HG03064 (cell line): ENCODE results near the gene RELL1.

Source experiments
- ATAC-seq: cut with Tn5 transposase; IDR thresholded peaks from one replicate; pipeline ENCODE4 v1.9.1; 2021; ENCODE audit warnings: low read depth; ENCODE audit not compliant: unreplicated experiment

The RELL1 gene

DNA sequence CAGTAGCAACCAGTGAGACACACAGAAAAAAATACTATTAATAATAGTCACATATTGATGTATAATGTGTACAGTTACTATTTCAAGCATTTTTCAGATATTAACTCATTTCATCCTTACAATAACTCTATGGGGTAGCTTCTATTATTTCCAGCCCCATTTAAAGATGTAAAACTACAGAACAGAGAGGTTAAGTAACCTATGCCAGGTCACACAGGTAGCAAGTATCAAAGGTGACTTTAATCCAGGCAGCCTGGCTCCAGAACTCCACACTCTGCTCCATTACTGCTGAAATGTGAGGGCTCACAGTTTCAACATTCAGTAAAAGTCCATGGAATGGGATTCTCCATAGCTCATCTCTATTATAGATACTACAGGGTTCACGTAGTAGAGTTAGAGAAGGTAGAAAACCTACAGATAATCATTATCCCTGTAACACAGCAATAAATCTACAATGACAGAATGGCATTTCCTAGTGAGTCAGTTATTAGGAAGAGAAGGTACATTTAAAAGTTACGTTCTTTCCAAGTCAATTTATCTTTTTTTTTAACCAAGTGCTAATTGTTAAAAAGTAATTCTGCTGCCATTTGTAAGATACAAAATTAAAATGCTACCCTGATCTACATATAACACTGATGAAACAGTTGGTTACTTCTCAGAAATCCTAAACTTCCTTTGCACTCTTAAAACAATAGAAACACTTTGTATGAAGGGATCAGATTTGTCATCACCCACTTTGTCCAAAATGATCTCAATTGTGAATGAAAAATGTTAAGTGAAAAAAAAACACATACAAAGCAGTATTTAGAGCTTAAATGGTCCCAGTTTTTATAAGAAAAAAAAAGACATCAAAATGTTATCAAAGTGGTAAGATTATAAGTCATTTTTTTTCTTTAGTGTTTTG, 18.7 kb downstream of the RELL1 start:
- ATAC-seq: no peak

DNA sequence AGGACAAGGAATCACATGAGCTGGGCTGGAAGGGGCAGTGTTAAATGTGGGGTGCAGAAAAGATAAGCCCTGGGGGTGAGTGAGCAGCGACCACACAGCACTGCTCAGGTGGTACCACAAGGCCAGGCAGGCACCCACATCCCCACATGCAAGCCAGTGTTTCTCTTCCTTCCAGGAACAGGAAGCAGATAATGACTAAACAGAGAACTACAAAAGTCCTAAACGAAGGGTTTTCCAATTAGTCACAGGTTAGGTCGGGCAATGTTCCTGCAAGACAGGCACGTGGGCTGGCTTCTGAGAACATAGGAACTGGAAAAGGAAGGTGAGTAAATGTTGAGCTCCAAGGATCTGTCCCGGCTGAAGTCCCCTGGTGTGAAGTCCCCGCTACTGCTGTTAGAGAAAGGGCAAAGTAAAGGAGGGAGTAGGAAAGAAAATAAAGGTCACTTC, 19.5 kb downstream of the RELL1 start:
- no peak for ATAC-seq

DNA sequence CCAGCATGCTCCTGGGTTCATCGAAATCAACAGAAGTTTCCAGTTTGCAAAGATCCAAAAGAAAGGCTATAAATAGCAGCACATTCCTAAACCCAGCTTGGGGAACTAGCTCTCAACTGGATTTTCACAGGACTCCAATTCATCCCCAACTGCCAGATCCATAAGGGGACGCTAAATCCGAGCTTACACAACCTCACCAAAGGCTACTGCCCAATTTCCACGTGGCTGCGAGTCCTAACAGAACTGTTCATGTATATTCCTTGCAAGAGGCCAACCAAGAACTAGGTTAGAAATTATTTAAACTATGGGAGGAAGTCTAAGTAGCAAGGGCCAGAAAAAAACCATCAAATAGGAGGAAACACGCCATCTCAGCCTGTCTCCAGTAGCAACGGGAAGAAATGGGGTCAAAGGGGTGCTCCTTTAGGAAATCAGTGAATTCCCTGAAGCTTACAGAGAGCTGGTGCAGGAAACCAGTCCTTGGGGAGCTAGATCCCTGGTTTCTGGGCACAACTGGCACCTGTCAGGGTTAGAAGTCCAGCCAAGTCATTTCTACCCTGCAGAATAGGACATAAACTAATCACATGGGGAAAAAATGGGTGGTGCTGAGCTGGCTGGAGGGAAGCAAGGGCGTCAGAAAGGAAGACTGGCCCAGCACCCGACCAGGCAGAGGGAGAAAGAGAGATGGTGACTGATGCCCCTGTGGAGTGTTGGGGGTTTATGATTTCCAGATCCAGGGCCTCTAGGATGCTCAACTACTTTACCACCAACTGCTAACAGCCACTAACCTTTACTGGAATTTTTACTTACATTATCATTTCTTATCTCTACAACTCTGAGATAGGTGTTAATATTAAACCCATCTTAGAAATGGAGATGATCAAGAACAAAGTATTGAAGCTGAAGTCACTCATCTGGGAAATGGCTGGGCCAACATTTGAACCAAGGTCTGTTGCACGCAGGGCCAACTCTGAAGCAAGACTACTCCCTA, 20.5 kb downstream of the RELL1 start:
- no peak for ATAC-seq

DNA sequence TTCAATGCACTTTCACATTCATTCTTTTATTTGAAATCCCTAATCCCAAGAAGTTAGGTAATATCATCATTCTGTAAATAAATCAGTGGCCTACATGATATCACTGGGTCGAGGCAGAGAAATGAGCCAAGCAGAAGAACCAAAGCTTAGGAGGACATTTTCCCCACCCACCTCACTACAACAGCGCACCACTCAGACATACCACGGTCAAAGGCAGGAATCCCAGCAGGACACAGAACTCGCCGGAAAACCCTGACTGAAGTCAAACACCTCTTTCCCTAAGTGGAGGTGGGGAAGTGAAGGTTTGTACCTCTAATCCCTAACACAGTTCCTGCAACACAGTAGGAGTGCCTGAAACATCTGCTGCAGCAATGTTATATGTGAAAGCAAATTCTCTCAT, 21.5 kb downstream of the RELL1 start:
- ATAC-seq: no peak

DNA sequence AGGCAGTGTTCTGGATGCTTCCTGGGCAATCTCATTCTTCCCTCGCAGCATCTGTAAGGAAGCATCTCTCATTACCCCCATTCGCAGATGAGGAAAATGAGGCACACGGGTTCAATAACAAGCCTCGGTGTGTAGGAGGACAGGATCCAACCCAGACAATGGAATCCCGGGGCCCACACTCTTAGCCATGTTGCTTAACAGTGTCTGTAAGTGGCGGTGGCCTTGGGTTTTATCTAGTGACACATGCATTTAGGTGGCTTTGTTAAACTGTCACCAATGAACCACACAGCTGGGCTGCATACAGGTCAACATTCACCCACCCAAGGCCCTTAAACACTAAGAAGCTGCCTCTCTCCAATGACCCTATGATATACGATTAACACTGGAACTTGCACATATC, 22.6 kb downstream of the RELL1 start:
- ATAC-seq: no peak

DNA sequence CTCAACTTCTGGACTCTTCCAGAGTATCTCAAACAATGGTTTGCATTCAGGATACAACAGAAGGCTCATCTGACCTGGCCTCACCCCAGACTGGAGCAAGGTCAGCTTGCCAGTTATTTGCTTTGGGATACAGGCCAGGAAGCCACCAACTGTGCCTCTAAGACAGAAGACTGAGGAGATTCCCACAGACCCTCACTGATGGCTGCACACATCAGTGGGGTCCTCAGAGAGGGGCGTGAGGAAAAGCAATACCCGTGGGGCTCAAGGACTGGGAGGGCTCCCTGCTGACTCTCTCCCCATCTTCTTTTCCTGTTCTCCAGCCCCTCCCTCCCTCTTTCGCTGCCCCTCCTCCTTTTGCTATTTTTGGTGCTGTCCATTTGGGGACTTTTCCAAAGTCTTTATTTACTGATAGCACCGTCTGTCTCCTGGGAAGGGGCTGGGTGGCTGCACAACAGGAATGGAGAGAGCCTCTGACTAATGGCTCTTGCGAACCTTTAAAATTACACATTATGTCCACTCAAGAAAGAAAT, 23.2 kb downstream of the RELL1 start:
- ATAC-seq: no peak

DNA sequence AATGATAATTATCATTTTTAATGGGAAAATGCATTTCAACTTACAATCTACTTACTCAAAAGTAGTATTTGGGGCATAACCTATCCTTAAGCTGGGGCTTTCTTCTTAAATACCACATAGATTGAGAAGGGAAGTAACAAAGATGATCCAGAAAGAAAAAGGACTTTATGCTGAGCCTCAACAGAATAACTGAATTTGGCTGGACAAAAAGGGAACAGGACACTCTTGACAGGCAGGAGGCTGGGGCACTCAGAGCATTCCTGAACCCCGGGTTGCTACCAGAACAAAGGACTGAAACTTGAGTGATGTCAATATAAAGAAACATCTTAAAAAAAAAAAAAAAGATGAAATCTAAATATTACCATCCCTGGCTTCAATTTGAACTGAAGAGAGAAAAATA, 23.9 kb downstream of the RELL1 start:
- no peak for ATAC-seq

DNA sequence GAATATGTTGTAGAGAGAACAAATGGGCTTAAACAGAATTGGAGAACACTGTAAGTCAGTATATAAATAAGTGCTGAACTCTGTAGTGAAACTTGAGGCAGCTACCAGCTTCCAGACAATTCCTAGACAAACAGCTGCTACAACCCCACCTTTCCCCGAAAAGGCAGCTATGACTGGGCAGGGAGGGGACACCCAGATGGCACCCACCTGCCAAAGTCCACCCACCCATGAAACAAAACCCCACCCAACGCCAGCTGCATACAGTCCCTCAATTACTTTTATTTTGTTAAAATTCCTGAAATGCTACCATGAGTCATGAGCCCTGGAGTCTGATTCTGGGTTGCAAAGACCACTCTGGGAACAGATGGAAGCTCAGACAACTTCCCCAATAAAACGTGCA, 24.4 kb downstream of the RELL1 start:
- ATAC-seq: no peak

DNA sequence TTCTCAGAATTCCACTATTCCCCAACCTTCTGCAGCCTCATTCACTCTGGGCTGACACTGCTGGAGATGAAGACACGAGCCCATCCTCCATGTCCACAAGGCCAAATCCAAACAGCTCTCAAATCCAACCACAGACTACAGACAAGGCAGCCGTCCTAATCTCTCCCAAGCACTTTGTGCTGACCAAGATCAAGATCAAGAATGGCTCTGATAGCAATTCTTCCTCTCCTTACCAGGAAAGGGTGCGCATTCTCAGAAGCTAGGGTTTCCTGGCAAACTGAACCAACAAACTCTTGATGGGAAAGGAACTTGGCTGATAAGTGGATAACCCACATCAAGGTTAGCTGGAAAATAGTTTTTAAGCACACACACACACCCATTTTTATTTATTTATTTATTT, 26.5 kb downstream of the RELL1 start:
- ATAC-seq: no peak

DNA sequence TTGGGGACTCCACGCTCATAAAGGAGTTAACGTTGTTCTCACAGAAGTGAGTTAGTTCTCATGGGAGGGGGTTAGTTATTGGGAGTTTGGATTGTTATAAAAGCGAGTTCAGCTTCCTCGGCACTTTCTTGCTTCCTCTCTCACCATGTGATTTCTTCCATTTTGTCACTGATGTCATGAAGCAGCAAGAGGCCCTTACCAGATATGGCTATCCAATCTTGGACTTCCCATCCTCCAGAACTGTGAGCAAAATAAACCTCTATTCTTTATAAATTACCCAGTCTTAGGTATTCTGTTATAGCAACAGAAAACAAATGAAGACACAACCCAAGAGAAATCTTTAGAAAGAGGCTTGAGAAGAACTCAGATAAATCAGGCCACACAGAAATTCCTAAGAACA, 29.5 kb downstream of the RELL1 start:
- ATAC-seq: no peak

DNA sequence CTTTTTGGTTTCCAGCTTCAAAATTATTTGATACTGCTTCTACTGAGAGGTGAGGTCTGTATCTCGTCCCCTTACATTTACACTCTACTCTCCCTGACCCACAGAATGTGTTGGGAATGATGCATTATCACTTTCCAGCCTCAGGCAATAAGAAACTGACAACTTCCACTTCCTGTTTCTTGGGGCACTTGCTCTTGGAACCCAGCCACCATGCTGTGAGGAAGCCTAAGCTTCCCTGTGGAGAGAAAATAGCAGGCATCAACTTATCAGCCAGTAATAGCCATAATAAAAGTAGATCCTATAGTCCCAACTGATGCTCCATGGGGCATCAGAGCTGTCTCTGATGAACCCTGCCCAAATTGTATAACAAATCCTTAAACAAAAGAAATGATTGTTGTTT, 32.6 kb downstream of the RELL1 start:
- no peak for ATAC-seq

DNA sequence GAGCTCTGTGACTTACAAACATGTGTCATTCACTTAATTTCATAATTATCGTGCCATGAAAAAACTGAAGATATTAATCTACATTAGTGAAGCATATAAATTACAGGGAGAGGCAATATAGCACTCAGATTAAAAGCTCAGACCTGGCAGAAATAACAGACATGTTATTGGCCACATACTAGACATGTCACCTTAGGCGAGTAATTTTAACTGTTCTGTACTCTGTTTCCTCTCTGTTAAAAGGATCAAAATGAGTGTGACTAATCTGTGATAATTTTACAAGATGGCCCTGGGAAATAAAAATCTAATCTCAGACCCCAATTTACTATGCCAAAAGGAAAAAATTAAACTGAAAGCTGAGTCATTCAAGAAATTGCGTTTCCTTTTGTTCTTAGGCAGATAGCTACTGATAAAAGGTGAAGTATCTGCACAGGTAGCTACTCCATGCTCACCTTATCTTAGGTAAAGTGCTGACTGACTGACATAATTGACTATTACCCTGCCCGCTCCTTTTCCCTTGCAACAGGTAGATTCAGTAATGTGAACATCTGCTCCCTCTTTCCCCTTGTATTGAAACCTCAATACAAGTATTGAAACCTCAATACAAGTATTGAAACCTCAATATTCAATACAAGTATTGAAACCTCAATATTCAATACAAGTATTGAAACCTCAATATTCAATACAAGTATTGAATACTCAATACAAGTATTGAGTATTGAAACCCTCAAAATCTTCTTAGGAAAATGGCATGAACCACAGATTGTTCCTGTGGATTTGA, 33.2 kb downstream of the RELL1 start:
- ATAC-seq: peak; percentile 66

DNA sequence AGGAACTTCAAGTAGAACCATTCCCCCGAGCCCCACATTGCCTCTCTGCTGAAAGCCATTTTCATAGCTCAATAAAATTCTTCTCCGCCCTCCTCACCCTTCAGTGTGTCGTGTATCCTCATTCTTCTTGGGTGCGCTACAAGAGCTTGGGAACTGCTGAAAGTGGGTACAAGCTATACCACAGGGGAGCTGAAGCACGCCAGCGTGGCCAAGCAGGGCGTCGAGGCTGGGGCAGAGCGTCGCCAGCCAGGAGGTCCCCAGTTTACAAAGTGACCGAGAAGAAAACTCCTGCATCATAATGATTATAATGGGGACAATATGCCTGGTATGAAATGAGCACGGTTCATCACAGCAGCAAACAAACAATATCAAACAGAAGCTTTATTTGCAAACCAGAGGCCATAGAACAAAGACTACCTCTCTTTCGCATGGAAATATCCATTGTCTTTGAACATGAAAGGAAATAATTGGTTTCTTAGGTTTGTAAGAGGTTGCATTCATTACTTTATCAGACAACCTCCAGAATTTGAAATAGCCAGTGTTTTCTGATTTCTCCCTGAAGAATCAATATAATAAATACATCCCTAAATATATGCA, 34.3 kb downstream of the RELL1 start:
- no peak for ATAC-seq

DNA sequence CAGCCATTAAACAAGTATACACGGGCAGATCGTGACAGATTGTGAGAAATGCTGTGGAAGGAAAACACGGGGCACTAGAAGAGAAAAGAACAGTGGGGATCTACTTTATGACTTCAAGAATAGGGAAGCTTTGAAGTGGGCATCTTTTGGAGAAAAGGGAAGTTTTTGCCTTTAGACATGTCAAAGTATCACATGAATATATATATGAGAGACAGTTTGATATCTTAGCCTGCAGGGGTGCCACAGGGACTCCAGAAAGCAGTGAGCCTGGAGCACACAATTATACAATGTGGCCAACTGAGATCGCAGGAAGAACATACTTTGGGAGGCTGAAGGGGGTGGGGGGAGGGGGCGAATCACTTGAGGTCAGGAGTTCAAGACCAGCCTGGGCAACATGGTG, 35.7 kb downstream of the RELL1 start:
- ATAC-seq: no peak

DNA sequence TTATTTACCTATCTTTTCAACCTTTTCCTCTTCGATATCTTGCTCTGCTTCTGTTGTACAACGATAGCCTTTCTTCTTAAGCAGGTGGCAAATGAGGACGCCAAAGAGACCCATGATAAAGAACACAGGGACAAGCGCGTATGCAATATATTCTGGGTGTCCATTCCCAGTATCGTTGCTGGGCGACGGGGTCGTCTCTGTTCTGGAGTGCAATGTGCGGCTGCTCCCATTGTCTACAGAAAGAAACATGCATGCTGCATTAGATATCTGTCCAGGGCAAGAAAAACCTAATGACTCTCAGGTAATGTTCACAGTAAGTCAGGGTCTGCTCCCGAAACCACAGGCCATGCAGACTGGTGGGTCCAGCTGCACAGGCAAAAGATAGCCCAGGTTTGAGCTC, 36.9 kb downstream of the RELL1 start:
- ATAC-seq: no peak

DNA sequence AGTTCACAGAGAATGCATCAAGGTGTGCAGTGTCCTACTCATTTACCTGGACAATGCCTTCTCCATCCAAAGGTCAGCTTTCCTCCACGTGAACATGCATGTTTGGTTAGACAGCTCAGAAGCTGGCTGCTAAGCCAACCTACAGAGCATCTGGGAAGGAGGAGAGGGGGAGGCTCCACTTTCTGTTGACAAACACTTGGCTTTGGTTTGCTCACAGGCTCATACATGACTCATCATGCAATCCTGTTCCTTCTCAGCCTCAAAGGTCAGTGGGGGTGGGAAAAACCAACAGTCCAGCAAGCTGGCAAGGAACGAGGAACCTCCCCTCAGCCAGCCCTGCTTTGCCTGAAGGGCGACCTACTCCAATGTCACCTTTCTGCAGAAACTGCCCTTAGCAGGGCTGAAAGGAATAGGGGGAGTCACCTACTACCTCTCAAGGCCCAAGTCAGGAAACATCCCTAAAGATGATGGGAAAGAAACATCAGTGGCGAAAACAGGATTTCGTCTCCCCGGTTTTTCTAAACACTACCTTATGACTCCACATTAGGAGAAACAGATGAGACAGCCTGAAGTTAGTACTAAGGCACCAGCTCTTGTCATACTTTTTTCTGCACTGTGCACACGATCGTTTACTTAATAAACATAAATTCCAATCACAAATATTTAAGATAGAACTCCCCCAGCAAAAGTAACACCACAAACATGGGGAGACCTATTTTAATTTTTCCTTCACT, 37.9 kb downstream of the RELL1 start:
- no peak for ATAC-seq

DNA sequence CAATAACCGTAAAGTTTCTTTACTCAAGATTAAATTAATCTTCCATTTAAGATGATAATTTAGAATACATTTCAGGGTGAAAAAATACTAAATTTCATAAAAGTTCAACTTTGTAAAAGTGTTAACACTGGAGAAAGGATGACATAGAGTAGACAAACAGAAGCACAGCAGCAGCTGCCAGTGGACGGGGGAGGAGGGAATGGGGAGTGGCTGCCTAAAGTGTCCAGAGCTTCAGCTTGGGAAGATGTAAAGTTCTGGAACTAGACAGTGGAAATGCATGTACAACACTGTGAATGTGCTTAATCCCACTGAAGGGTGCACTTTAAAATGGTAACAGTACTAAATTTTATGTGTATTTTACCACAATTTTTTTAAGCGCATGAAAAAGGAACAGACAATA, 39.9 kb downstream of the RELL1 start:
- no peak for ATAC-seq

DNA sequence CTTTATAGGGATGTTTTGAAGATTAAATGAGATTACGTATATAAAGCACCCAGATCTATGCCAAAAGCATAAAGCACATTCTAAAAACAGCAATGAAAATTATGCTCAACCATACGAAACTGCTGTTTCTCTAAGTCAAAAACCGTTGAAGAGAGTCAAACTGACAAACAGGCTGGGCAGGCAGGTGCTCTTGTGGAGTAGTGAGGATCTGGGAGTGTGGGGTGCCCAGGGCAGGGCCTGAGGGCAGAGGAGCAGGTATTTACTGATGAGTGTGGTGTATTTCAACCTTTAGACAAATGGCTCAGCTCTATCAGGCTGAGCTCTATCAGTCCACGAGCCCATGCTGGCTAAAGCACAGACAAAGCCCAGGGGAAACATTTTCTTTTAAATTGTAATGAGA, 40.4 kb downstream of the RELL1 start:
- ATAC-seq: no peak

DNA sequence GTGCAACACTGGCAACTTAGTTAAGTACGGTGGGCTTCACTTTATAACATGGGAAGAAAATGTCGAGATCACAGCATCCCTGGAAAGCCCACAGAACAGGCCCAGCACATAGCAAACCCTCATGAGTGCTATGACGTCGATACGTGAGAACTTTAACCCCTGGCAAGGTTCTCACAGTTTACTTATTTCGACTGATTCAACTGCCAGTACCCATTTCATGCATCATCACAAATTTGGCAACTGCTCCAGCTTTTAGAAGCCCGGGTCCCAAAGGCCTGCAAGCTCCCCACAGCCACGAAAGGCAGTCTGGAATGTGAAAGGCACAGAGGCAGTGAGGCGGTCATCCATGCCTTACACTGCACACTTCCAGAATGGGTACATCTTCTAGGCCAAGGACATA, 41.2 kb downstream of the RELL1 start:
- ATAC-seq: no peak
